Tracheal epithelial cell (primary cell): ENCODE results near the gene AGPAT3. TPM values are rescaled to one million over a fixed set of nuclear protein-coding genes. Genes with fewer than 3 reads are reported as not detected.

ENCODE experiments used
- total RNA-seq: library from RNA; depleted of rRNA; stranded (reverse); fragments of >200 nt; gene quantifications from 2 replicates; pipeline ENCODE4 v1.2.1, GENCODE V29; 2014

Gene AGPAT3
- 37.3 and 49.2 TPM in 2 replicates for total RNA-seq

GRCh38 chr21:43864962-43865539 is at the start of gene AGPAT3:
Gene AGPAT3 (plus strand): TSS chr21:43865223. CDS start chr21:43959682, 94,459 bp downstream.

GRCh38 chr21:44011579-44012473 is 146.8 kb downstream of the AGPAT3 start, which contains the start of gene TRAPPC10:
Gene TRAPPC10 (plus strand): TSS chr21:44012309. CDS start chr21:44012494, 185 bp downstream.

Other genes starting within 250 kb of the AGPAT3 start
- gene HSF2BP, start 205.7 kb upstream of the AGPAT3 start, total RNA-seq: 5.1 and 16.6 TPM in 2 replicates
- 36.9 and 40.1 TPM in 2 replicates for gene RRP1B, start 205.7 kb upstream of the AGPAT3 start, total RNA-seq
- 207 and 269 TPM in 2 replicates for gene PDXK, start 146.1 kb upstream of the AGPAT3 start, total RNA-seq
- gene CSTB, start 88.9 kb upstream of the AGPAT3 start, total RNA-seq: 18.8 and 23.6 TPM in 2 replicates
- 23.2 and 51.1 TPM in 2 replicates for gene RRP1, start 75.6 kb upstream of the AGPAT3 start, total RNA-seq
- gene TRAPPC10, start 147.1 kb downstream of the AGPAT3 start, total RNA-seq: 17.5 and 24.3 TPM in 2 replicates
- gene PWP2, start 242.2 kb downstream of the AGPAT3 start, total RNA-seq: 4.8 and 9.2 TPM in 2 replicates